Fibroblast of pulmonary artery (primary cell): Measurements from ENCODE around the gene ADAT3.

Source experiments
- DNase-seq: peaks from one replicate; pipeline ENCODE4 v3.0.0-alpha.2; 2010; ENCODE audit warnings: low read depth
- H3K4me3 ChIP-seq: replicated peaks from 2 replicates; pipeline ENCODE4 v1.5.1; 2011; ENCODE audit warnings: low read depth, mild to moderate bottlenecking, control low read depth, low read length, moderate library complexity
- CTCF ChIP-seq: IDR thresholded peaks from 2 replicates; pipeline ENCODE4 v1.5.1; 2011; ENCODE audit warnings: mild to moderate bottlenecking, control low read depth, low read length, inconsistent platforms; ENCODE audit errors: missing control alignments

Gene ADAT3

GRCh38 chr19:1905110-1905862, at the start of gene ADAT3, which contains the start of gene SCAMP4:
TSS of gene ADAT3 (plus strand) at chr19:1905399. CDS start at chr19:1912048, 6,649 bp downstream.
TSS of gene SCAMP4 (plus strand) at chr19:1905399. CDS start at chr19:1915020, 9,621 bp downstream.
- no peak for TF ChIP-seq CTCF
- H3K4me3 ChIP-seq = peak within 1 kb of the TSS; percentile 70
- DNase-seq = peak; percentile 99

- no peak for TF ChIP-seq CTCF
- peak overlapping the region; percentile 25 for H3K4me3 ChIP-seq
- DNase-seq = no peak
Measured at GRCh38 chr19:1855828-1856255, 49.4 kb upstream of the ADAT3 start.

- no peak for DNase-seq
- H3K4me3 ChIP-seq = peak overlapping the region; percentile 38
- no peak for TF ChIP-seq CTCF
Measured at GRCh38 chr19:1856345-1856697, 48.9 kb upstream of the ADAT3 start.

GRCh38 chr19:1856698-1857603, 48.2 kb upstream of the ADAT3 start:
- peak overlapping the region; percentile 43 for H3K4me3 ChIP-seq
- no peak for TF ChIP-seq CTCF

GRCh38 chr19:1857648-1858326, 47.4 kb upstream of the ADAT3 start:
- H3K4me3 ChIP-seq = no peak overlapping the region

More at GRCh38 chr19:1856698-1857603, 48.2 kb upstream of the ADAT3 start:
- DNase-seq = peak; percentile 71

More at GRCh38 chr19:1857648-1858326, 47.4 kb upstream of the ADAT3 start:
- no peak for TF ChIP-seq CTCF
- DNase-seq = no peak
